Gastroesophageal sphincter (tissue), 4 donors: ENCODE data around the gene SLC15A5. TPM values are rescaled to one million over a fixed set of nuclear protein-coding genes. Genes with fewer than 3 reads are reported as not detected.

Source experiments
- ATAC-seq: fragments of 150-250 bp; one replicate; pipeline ENCODE4 v1.9.1; 2016; ENCODE audit warnings: mild to moderate bottlenecking, moderate library complexity
- H3K27ac ChIP-seq, 4 donors: fragments of 200-600 bp; sonication (generic) in 3 of 4; 1 replicate in 3 of 4; 2 replicates in 1 of 4; pipeline ENCODE4 v1.5.1; 2016 to 2019
- H3K27me3 ChIP-seq: fragments of 200-600 bp; sonication (generic); one replicate; pipeline ENCODE4 v1.5.1; 2019
- H3K36me3 ChIP-seq, 2 donors: fragments of 200-600 bp; sonication (generic); one replicate each; pipeline ENCODE4 v1.5.1; 2019; ENCODE audit warnings: control low read depth in 1 of 2
- H3K4me1 ChIP-seq, 3 donors: fragments of 200-600 bp; sonication (generic); 1 replicate in 2 of 3; 2 replicates in 1 of 3; pipeline ENCODE4 v1.5.1; 2016 to 2019; ENCODE audit warnings: control low read depth in 2 of 3
- H3K4me3 ChIP-seq, 2 donors: fragments of 200-600 bp; sonication (generic); one replicate each; pipeline ENCODE4 v1.5.1; 2019; ENCODE audit warnings: mild to moderate bottlenecking in 1 of 2, moderate library complexity in 1 of 2
- H3K9me3 ChIP-seq, 3 donors: fragments of 200-600 bp; sonication (generic); one replicate each; pipeline ENCODE4 v1.5.1; 2017 to 2019; ENCODE audit warnings: control low read depth in 2 of 3
- EP300 ChIP-seq: sonication (generic); formaldehyde crosslinking; IDR thresholded peaks from one replicate; pipeline ENCODE4 v1.6.1; 2017; ENCODE audit warnings: antibody characterized with exemption, mild to moderate bottlenecking
- POLR2A ChIP-seq, 2 donors: fragments of 450-650 bp; IDR thresholded peaks; one replicate each; pipeline ENCODE4 v1.6.1; 2017; ENCODE audit warnings: antibody characterized with exemption in 2 of 2, mild to moderate bottlenecking in 2 of 2, moderate library complexity in 1 of 2
- POLR2AphosphoS5 ChIP-seq: sonication (generic); formaldehyde crosslinking; IDR thresholded peaks from one replicate; pipeline ENCODE4 v1.6.1; 2017; ENCODE audit warnings: antibody characterized with exemption
- WGBS, 2 donors: methylation state at CpG; one replicate each; pipeline ENCODE4 v1.1.5; 2018; ENCODE audit warnings: low coverage in 1 of 2; 5-methylcytosine and 5-hydroxymethylcytosine counted together
- total RNA-seq, 4 donors: library from RNA; depleted of rRNA; stranded (reverse); fragments of >200 nt; gene quantifications; one replicate each; pipeline ENCODE4 v1.1.0, GENCODE V29; 2016
- TF ChIP-seq, protein P1 (sequence below), 4 experiments: fragments of 200-600 bp in 2 of 4; fragments of 450-650 bp in 2 of 4; sonication (generic) in 1 of 4; IDR thresholded peaks; one replicate each; pipeline ENCODE4 v1.5.1; 2017 to 2019; ENCODE audit warnings: antibody characterized with exemption in 4 of 4, mild to moderate bottlenecking in 2 of 4, moderate library complexity in 2 of 4

SLC15A5 gene
- total RNA-seq, 4 donors from 2014 or later: not detected

DNA sequence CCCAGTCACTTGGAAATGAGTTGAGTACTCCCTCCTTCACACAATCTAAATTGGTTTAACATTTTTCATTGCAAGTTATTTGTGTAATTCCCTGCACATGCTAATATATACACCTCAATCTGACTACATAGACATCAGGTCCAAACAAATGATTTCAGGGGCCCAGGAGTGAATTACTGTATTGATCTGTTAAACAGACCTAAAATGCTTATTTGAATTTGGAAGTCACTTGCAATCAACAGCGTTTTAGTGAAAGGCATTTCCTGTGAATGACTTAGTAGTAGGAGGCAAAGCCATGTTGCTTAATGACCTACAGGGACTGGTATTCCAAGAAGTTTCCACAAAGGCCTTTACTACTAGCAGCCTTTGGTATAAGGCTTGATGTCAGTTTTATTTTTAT, 22.6 kb upstream of the SLC15A5 start:
- Histone ChIP-seq H3K4me3 (no peak overlapping the region), H3K4me1 (no peaks in the 10 kb centered on the region), H3K27ac (peak overlapping the region in 2 of 4 donors; percentile 37 to 44), H3K9me3 (no peaks in the 10 kb centered on the region), H3K36me3 (no peaks in the 10 kb centered on the region), H3K27me3 (no peaks in the 10 kb centered on the region)
- WGBS, 2 donors: 11 to 57% methylated on average over 1 of the region's 1 CpG
- ATAC-seq: peak; percentile 49
- TF ChIP-seq POLR2AphosphoS5: no peak
- no peak for TF ChIP-seq EP300
- TF ChIP-seq, protein P1, sequence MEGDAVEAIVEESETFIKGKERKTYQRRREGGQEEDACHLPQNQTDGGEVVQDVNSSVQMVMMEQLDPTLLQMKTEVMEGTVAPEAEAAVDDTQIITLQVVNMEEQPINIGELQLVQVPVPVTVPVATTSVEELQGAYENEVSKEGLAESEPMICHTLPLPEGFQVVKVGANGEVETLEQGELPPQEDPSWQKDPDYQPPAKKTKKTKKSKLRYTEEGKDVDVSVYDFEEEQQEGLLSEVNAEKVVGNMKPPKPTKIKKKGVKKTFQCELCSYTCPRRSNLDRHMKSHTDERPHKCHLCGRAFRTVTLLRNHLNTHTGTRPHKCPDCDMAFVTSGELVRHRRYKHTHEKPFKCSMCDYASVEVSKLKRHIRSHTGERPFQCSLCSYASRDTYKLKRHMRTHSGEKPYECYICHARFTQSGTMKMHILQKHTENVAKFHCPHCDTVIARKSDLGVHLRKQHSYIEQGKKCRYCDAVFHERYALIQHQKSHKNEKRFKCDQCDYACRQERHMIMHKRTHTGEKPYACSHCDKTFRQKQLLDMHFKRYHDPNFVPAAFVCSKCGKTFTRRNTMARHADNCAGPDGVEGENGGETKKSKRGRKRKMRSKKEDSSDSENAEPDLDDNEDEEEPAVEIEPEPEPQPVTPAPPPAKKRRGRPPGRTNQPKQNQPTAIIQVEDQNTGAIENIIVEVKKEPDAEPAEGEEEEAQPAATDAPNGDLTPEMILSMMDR (IDR thresholded peaks at IDR 0.05): no peak
- TF ChIP-seq POLR2A (IDR thresholded peaks at IDR 0.05): no peak

DNA sequence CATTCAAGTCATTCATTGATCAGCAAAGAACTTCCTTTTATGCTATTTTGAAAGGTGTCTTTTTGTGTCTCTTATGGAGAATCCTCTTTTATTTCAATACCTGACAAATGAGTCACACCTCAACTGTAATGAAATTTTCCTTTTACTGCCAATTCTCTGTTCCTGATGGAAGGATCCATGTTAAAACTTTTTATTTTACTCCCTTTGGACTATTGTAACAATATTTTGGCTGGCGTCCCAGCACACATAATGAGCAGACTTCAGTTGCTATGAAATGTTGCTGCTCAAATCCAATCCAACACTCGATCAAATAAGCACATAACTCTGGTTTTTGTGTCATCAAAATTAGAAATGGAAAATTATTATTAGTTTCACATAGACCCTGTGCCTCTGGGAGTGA, 21.9 kb upstream of the SLC15A5 start:
- ATAC-seq: no peak
- Histone ChIP-seq H3K36me3 (no peaks in the 10 kb centered on the region), H3K9me3 (no peaks in the 10 kb centered on the region), H3K4me1 (no peaks in the 10 kb centered on the region), H3K27ac (peak overlapping the region in 1 of 4 donors; percentile 44), H3K27me3 (no peaks in the 10 kb centered on the region), H3K4me3 (no peak overlapping the region)
- whole genome bisulfite sequencing, 2 donors: 33 to 52% methylated on average over 2 of the region's 2 CpGs
- TF ChIP-seq, protein P1 (IDR thresholded peaks at IDR 0.05): no peak
- TF ChIP-seq POLR2AphosphoS5 (no peak), EP300 (no peak), POLR2A (IDR thresholded peaks at IDR 0.05) (no peak)

DNA sequence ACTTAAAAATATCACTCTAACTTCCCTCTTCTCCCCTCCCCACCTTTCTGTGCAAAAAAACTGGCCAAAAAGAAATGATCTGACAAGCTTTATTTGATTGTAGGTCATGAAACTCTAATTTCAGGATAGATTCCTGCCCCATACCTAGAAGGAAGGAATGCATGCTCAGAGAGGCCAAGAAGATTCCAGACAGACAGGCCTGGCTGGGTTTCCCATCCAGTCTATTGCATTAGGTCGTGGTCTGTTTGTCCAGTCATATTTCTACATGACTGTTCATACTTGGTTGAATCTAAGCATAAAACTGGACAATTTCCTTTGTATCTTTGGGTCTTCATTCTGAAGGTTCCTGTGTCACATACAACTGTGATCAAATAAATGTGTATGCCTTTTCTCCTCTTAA, 20.0 kb upstream of the SLC15A5 start:
- 43 to 60% methylated on average over 1 of the region's 1 CpG for WGBS, 2 donors
- no peak for TF ChIP-seq EP300
- TF ChIP-seq, protein P1 (IDR thresholded peaks at IDR 0.05): no peak
- no peak for TF ChIP-seq POLR2AphosphoS5

DNA sequence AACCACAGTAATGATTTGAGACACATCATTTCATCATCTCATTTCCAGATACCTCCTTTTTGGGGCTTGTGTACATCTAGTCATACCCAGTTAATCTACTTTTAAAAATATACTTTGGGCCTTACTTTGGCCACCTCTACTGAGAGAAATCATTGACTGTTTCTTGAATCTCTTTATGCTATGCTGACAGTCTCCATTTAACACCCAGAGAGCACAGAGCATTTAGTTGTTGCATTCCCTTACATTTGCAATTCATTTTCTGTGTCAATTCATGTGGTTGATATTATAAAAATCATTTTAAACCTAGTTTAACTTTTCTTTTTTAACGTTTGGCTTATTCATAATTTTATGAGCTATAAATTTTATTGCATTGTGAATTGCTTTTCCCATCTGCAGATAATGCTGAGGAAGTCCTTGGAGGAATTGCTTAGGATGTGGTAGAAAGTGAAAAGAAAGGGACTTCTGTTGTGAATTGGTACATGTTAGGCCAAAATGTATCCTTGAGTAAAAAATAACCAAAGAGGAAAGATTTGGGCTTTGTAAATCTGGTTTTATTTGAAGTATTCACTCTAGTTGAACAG, 17.0 kb upstream of the SLC15A5 start:
- TF ChIP-seq POLR2AphosphoS5: no peak
- TF ChIP-seq, protein P1 (IDR thresholded peaks at IDR 0.05): no peak
- no peak for TF ChIP-seq POLR2A (IDR thresholded peaks at IDR 0.05)
- no peak for TF ChIP-seq EP300
- Histone ChIP-seq H3K9me3 (no peaks in the 10 kb centered on the region), H3K27me3 (no peaks in the 10 kb centered on the region), H3K4me1 (no peaks in the 10 kb centered on the region), H3K4me3 (no peak overlapping the region), H3K27ac (no peak overlapping the region), H3K36me3 (no peaks in the 10 kb centered on the region)
- ATAC-seq: no peak
- 33 to 40% methylated on average over 1 of the region's 1 CpG for whole genome bisulfite sequencing, 2 donors

More for the DNA sequence above, 20.0 kb upstream of the SLC15A5 start:
- ATAC-seq: no peak
- Histone ChIP-seq H3K27ac (no peak overlapping the region), H3K9me3 (no peaks in the 10 kb centered on the region), H3K36me3 (no peaks in the 10 kb centered on the region), H3K4me3 (no peak overlapping the region), H3K4me1 (no peaks in the 10 kb centered on the region), H3K27me3 (no peaks in the 10 kb centered on the region)

DNA sequence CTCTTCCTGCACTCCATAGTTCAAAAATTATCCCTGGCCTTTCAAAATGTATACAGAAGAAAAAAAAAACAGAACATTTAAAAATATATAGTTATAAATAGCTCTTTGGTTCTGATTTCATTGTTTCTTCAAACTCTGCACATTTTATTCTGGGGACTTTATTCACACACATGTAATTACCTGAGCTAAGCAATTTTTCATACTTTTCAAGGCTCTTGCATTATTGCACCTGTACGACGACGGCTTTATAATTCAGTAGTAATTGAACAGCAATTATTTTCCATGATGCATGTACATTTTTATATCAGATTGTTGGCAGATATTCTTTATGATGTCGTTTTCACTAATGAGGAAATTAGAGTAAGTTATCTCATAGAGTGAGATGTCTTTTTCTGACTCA, 13.5 kb upstream of the SLC15A5 start:
- Histone ChIP-seq H3K9me3 (no peaks in the 10 kb centered on the region), H3K27ac (no peak overlapping the region), H3K27me3 (no peaks in the 10 kb centered on the region), H3K36me3 (no peaks in the 10 kb centered on the region), H3K4me1 (no peaks in the 10 kb centered on the region), H3K4me3 (no peak overlapping the region)
- 70 to 86% methylated on average over 4 of the region's 4 CpGs for WGBS, 2 donors
- TF ChIP-seq POLR2A (IDR thresholded peaks at IDR 0.05) (no peak), EP300 (no peak), POLR2AphosphoS5 (no peak)
- TF ChIP-seq, protein P1 (IDR thresholded peaks at IDR 0.05): no peak
- no peak for ATAC-seq
